Fibroblast of lung (primary cell): Measurements from ENCODE around the gene ZSWIM4. TPM values are rescaled to one million over a fixed set of nuclear protein-coding genes. Genes with fewer than 3 reads are reported as not detected.

Source experiments
- DNase-seq, 2 donors: peaks; one replicate each; pipeline versions ENCODE4 v3.0.0 to v3.0.0-alpha.2; 2010; ENCODE audit warnings: low read depth in 2 of 2
- H2AFZ ChIP-seq: 2 replicates; pipeline ENCODE4 v1.5.1; 2012; ENCODE audit warnings: low read length, control low read depth, inconsistent platforms
- H3K27ac ChIP-seq: 2 replicates; pipeline ENCODE4 v1.5.1; 2011; ENCODE audit warnings: low read length, control low read depth; ENCODE audit not compliant: insufficient read depth
- H3K27me3 ChIP-seq: 2 replicates; pipeline ENCODE4 v1.5.1; 2011; ENCODE audit warnings: mild to moderate bottlenecking, low read length; ENCODE audit not compliant: control insufficient read depth, insufficient read depth
- H3K36me3 ChIP-seq: 2 replicates; pipeline ENCODE4 v1.5.1; 2011; ENCODE audit warnings: low read length; ENCODE audit not compliant: control insufficient read depth, insufficient read depth
- H3K4me1 ChIP-seq: 2 replicates; pipeline ENCODE4 v1.5.1; 2011; ENCODE audit warnings: low read length; ENCODE audit not compliant: control insufficient read depth, insufficient read depth; ENCODE audit errors: extremely low read depth
- H3K4me2 ChIP-seq: 2 replicates; pipeline ENCODE4 v1.5.1; 2011; ENCODE audit warnings: low read length, control low read depth; ENCODE audit not compliant: insufficient read depth; ENCODE audit errors: extremely low read depth
- H3K4me3 ChIP-seq, 4 experiments: fragments of 200-600 bp in 1 of 4; sonication (generic) in 1 of 4; replicated peaks in 1 of 4; 2 replicates each; pipeline ENCODE4 v1.5.1; 2011 to 2016; ENCODE audit warnings: low read length in 4 of 4, low read depth in 3 of 4, mild to moderate bottlenecking in 3 of 4, control low read depth in 2 of 4, inconsistent platforms in 1 of 4, mixed read lengths in 1 of 4; ENCODE audit not compliant: insufficient read depth in 1 of 4; ENCODE audit errors: control extremely low read depth in 1 of 4
- H3K79me2 ChIP-seq: 2 replicates; pipeline ENCODE4 v1.5.1; 2012; ENCODE audit warnings: mild to moderate bottlenecking, low read length, inconsistent platforms; ENCODE audit not compliant: control insufficient read depth, insufficient read depth
- H3K9ac ChIP-seq: 2 replicates; pipeline ENCODE4 v1.5.1; 2011; ENCODE audit warnings: mild to moderate bottlenecking, low read length, control low read depth; ENCODE audit not compliant: insufficient read depth
- H3K9me3 ChIP-seq: 2 replicates; pipeline ENCODE4 v1.5.1; 2012; ENCODE audit warnings: low read depth, low read length; ENCODE audit not compliant: control insufficient read depth, insufficient read depth
- H4K20me1 ChIP-seq: 2 replicates; pipeline ENCODE4 v1.5.1; 2011; ENCODE audit warnings: low read length; ENCODE audit not compliant: control insufficient read depth, insufficient read depth; ENCODE audit errors: extremely low read depth
- EZH2 ChIP-seq: IDR thresholded peaks from 2 replicates; pipeline ENCODE4 v1.5.1; 2012; ENCODE audit warnings: low read length, control low read depth, mild to moderate bottlenecking; ENCODE audit errors: missing control alignments
- polyA plus RNA-seq, 2 donors: library from polyadenylated mRNA; depleted of rRNA in 1 of 2; stranded (reverse) in 1 of 2; unstranded in 1 of 2; fragments of >200 nt; gene quantifications; 2 replicates each; pipeline ENCODE4 v1.2.1, GENCODE V29; 2011 to 2012; ENCODE audit warnings: missing spikeins in 1 of 2
- total RNA-seq: library from RNA; depleted of rRNA; stranded (reverse); fragments of >200 nt; gene quantifications from 2 replicates; pipeline ENCODE4 v1.2.1, GENCODE V29; 2014
- TF ChIP-seq, protein P1 (sequence below), 2 donors: IDR thresholded peaks in 1 of 2; conservative IDR thresholded peaks in 1 of 2; 1 replicate in 1 of 2; 2 replicates in 1 of 2; pipeline ENCODE4 v1.5.1; 2011 to 2012; ENCODE audit warnings: low read length in 2 of 2, control low read depth in 1 of 2, inconsistent platforms in 1 of 2, low read depth in 1 of 2, mild to moderate bottlenecking in 1 of 2

ZSWIM4 gene
- total and polyA plus RNA-seq, 2 donors (not counting 1 experiment from before 2014, with no cell fraction given), result 1.6 to 5.6 TPM

DNA sequence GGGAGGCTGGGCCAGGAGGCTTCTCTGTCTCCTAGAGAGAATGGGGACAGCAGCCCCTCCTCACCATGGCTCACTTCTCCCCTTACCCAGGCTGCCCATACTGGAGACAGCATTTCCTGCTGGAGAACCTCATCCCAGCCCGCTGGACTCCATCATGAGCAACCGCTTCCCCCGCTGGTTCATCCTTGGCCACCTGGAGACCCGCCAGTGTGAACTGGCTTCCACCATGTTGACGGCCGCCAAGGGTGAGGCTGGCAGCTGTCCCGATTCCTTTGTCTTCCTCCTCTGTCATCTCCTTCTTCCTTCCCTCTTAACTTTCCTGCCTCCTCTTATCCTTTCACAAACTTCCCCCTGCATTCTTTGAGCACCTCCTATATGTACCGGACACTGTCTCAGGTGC is 28.0 kb downstream of the ZSWIM4 start:
- Histone ChIP-seq H2AFZ (no peak overlapping the region), H4K20me1 (no peaks in the 10 kb centered on the region), H3K9me3 (no peaks in the 10 kb centered on the region), H3K36me3 (peaks cover 11% of the 10 kb centered on the region), H3K4me1 (no peaks in the 10 kb centered on the region), H3K27me3 (no peaks in the 10 kb centered on the region), H3K4me3 (no peak overlapping the region), H3K4me2 (no peak overlapping the region), H3K27ac (no peak overlapping the region), H3K9ac (no peak overlapping the region), H3K79me2 (no peaks in the 10 kb centered on the region)
- DNase-seq, result no peak
- TF ChIP-seq, protein P1, sequence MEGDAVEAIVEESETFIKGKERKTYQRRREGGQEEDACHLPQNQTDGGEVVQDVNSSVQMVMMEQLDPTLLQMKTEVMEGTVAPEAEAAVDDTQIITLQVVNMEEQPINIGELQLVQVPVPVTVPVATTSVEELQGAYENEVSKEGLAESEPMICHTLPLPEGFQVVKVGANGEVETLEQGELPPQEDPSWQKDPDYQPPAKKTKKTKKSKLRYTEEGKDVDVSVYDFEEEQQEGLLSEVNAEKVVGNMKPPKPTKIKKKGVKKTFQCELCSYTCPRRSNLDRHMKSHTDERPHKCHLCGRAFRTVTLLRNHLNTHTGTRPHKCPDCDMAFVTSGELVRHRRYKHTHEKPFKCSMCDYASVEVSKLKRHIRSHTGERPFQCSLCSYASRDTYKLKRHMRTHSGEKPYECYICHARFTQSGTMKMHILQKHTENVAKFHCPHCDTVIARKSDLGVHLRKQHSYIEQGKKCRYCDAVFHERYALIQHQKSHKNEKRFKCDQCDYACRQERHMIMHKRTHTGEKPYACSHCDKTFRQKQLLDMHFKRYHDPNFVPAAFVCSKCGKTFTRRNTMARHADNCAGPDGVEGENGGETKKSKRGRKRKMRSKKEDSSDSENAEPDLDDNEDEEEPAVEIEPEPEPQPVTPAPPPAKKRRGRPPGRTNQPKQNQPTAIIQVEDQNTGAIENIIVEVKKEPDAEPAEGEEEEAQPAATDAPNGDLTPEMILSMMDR (conservative IDR thresholded peaks at IDR 0.05 in 1 of 2, IDR thresholded peaks at IDR 0.05 in 1 of 2; ENCODE audit: low read depth in 1 of 2, low read length in 2 of 2), result no peak
- no peak for TF ChIP-seq EZH2

DNA sequence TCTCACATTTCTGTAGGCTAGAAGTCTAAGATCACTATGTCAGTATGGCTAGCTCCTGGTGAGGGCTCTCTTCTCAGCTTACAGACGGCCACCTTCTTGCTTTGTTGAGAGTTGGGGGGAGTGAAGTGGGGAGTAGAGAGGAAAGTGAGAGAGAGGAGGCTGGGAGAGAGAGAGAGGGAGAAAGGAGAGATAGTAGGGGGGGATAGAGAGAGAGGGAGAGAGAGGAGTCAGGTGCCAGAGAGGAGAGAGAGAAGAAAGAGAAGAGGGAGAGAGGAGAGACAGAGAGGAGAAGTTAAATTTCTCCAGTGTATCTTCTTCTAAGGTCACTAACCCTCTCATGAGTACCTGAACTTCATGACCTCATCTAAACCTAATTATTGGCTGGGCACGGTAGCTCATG is 28.7 kb downstream of the ZSWIM4 start:
- H3K9ac ChIP-seq, result no peak overlapping the region
- DNase-seq, result no peak
- no peaks in the 10 kb centered on the region for H3K9me3 ChIP-seq
- H3K27ac ChIP-seq, result no peak overlapping the region
- TF ChIP-seq, protein P1 (conservative IDR thresholded peaks at IDR 0.05 in 1 of 2, IDR thresholded peaks at IDR 0.05 in 1 of 2; ENCODE audit: low read depth in 1 of 2, low read length in 2 of 2), result no peak
- TF ChIP-seq EZH2, result no peak
- no peaks in the 10 kb centered on the region for H3K4me1 ChIP-seq
- no peak overlapping the region for H2AFZ ChIP-seq
- no peak overlapping the region for H3K4me2 ChIP-seq
- H3K4me3 ChIP-seq, result no peak overlapping the region
- H4K20me1 ChIP-seq, result no peaks in the 10 kb centered on the region
- H3K36me3 ChIP-seq, result peaks cover 11% of the 10 kb centered on the region
- no peaks in the 10 kb centered on the region for H3K27me3 ChIP-seq
- H3K79me2 ChIP-seq, result no peaks in the 10 kb centered on the region

GRCh38 chr19:13824703-13825102 is 29.5 kb downstream of the ZSWIM4 start:
- Histone ChIP-seq H3K4me1 (no peaks in the 10 kb centered on the region), H3K27me3 (no peaks in the 10 kb centered on the region), H4K20me1 (no peaks in the 10 kb centered on the region), H3K27ac (no peak overlapping the region), H3K9me3 (no peaks in the 10 kb centered on the region), H3K9ac (no peak overlapping the region), H3K36me3 (peaks cover 11% of the 10 kb centered on the region), H3K4me2 (no peak overlapping the region), H3K4me3 (no peak overlapping the region), H3K79me2 (no peaks in the 10 kb centered on the region), H2AFZ (no peak overlapping the region)
- TF ChIP-seq, protein P1 (conservative IDR thresholded peaks at IDR 0.05 in 1 of 2, IDR thresholded peaks at IDR 0.05 in 1 of 2; ENCODE audit: low read depth in 1 of 2, low read length in 2 of 2), result no peak
- no peak for TF ChIP-seq EZH2
- no peak for DNase-seq
